Smooth muscle cell (in vitro differentiated cells): ENCODE results near the gene HTRA3. TPM values are rescaled to one million over a fixed set of nuclear protein-coding genes. Genes with fewer than 3 reads are reported as not detected.

Source experiments
- DNase-seq: peaks from one replicate; lab custom pipeline; 2025; ENCODE audit not compliant: unreplicated experiment; lab: John Stamatoyannopoulos, UW
- H2AFZ ChIP-seq: fragments of 200-600 bp; sonication (generic); 2 replicates; pipeline ENCODE4 v1.6.0; 2016; ENCODE audit warnings: antibody characterized with exemption, low read depth, mild to moderate bottlenecking
- H3F3A ChIP-seq: fragments of 200-600 bp; sonication (generic); 2 replicates; pipeline ENCODE4 v1.6.0; 2017; ENCODE audit warnings: antibody characterized with exemption, low read depth
- H3K27ac ChIP-seq: fragments of 200-600 bp; sonication (generic); 2 replicates; pipeline ENCODE4 v1.5.1; 2016; ENCODE audit warnings: low read depth, mild to moderate bottlenecking
- H3K27me3 ChIP-seq: fragments of 200-600 bp; sonication (generic); 2 replicates; pipeline ENCODE4 v1.6.1; 2016; ENCODE audit warnings: low read depth, mild to moderate bottlenecking
- H3K36me3 ChIP-seq: fragments of 200-600 bp; sonication (generic); 2 replicates; pipeline ENCODE4 v1.5.1; 2016; ENCODE audit warnings: low read depth
- H3K4me1 ChIP-seq: fragments of 200-600 bp; sonication (generic); 2 replicates; pipeline ENCODE4 v1.5.1; 2016; ENCODE audit warnings: low read depth
- H3K4me2 ChIP-seq: fragments of 200-600 bp; sonication (generic); 2 replicates; pipeline ENCODE4 v1.6.0; 2016; ENCODE audit warnings: mild to moderate bottlenecking
- H3K4me3 ChIP-seq: fragments of 200-600 bp; sonication (generic); 2 replicates; pipeline ENCODE4 v1.5.1; 2016; ENCODE audit warnings: mild to moderate bottlenecking
- H3K79me2 ChIP-seq: fragments of 200-600 bp; sonication (generic); 2 replicates; pipeline ENCODE4 v1.6.0; 2016; ENCODE audit warnings: low read depth, mild to moderate bottlenecking
- H3K9ac ChIP-seq: fragments of 200-600 bp; sonication (generic); 2 replicates; pipeline ENCODE4 v1.6.0; 2016; ENCODE audit warnings: low read depth
- H3K9me3 ChIP-seq: fragments of 200-600 bp; sonication (generic); replicated peaks from 2 replicates; pipeline ENCODE4 v1.5.1; 2016; ENCODE audit warnings: low read depth
- H4K20me1 ChIP-seq: fragments of 200-600 bp; sonication (generic); 2 replicates; pipeline ENCODE4 v1.6.0; 2016; ENCODE audit warnings: low read depth
- WGBS: methylation state at CpG from one replicate; pipeline ENCODE4 v1.1.7; 2016; ENCODE audit warnings: low lambda C conversion rate; 5-methylcytosine and 5-hydroxymethylcytosine counted together
- polyA plus RNA-seq: library from polyadenylated mRNA; unstranded; fragments of >200 nt; fragmentation: Nextera tagmentation; extraction: Ambion mirVana; gene quantifications from 2 replicates; pipeline ENCODE4 v1.2.1, GENCODE V29; 2016
- total RNA-seq: library from RNA; depleted of rRNA; stranded (reverse); fragments of >200 nt; gene quantifications from 2 replicates; pipeline ENCODE4 v1.2.3, GENCODE V29; 2014
- TF ChIP-seq, protein P1 (sequence below): fragments of 200-600 bp; sonication (generic); IDR thresholded peaks from 2 replicates; pipeline ENCODE4 v1.5.1; 2017; ENCODE audit warnings: borderline replicate concordance, mild to moderate bottlenecking, antibody characterized with exemption; ENCODE audit not compliant: insufficient read depth, poor library complexity, severe bottlenecking

HTRA3 gene
- total and polyA plus RNA-seq, 2 experiments from 2014 or later, result 77.7 to 227 TPM

DNA sequence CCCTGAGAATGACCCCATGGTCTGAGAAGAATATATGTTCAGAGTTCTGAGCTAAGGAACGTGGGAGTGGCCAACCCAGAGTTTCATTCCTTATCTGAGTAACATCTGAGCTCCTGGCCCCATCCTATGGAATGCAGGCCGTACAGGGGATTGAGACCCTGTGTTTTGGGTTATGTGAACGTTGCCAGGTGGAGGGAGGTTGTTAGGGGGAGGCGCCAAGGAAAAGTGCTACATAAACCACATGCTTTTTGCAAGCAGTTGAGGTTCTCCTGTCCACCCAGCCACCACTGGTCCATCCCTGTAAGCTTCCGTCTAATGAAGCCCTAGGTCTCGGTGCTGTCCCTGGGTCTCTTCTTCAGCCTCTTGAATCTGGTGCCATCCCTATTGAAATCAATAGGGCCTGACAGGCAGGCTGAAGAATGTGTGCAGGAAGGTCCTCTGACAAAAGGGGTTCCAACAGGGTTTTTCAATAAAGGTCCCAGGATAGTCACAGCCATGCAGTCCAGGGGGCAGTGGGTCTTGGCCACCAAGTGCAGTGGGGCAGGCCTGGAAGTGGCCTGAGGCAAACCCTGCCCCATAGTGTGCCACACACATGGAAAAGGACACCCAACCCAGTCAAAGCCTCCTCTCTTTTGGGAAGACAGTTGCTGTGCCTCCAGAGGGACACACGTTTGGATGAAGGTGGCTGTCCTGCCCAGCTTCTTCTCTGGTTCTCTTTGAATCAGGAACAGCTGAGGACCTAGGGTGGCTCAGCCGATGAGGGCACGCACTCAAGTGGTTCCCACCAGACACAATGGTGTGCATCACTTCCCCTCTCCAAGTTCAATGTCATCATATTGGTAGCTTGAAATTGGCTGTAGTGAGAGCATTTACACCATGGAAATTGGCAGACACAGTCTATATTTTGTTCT is 53.5 kb downstream of the HTRA3 start:
- no peaks in the 10 kb centered on the region for H3K36me3 ChIP-seq
- H3F3A ChIP-seq, result no peaks in the 10 kb centered on the region
- no peak overlapping the region for H3K4me3 ChIP-seq
- no peak overlapping the region for H2AFZ ChIP-seq
- no peak for DNase-seq
- no peak overlapping the region for H3K27ac ChIP-seq
- no peaks in the 10 kb centered on the region for H3K79me2 ChIP-seq
- no peak overlapping the region for H3K4me2 ChIP-seq
- no peaks in the 10 kb centered on the region for H3K9me3 ChIP-seq
- no peaks in the 10 kb centered on the region for H3K4me1 ChIP-seq
- H3K27me3 ChIP-seq, result no peaks in the 10 kb centered on the region
- no peaks in the 10 kb centered on the region for H4K20me1 ChIP-seq
- H3K9ac ChIP-seq, result no peak overlapping the region
- TF ChIP-seq, protein P1, sequence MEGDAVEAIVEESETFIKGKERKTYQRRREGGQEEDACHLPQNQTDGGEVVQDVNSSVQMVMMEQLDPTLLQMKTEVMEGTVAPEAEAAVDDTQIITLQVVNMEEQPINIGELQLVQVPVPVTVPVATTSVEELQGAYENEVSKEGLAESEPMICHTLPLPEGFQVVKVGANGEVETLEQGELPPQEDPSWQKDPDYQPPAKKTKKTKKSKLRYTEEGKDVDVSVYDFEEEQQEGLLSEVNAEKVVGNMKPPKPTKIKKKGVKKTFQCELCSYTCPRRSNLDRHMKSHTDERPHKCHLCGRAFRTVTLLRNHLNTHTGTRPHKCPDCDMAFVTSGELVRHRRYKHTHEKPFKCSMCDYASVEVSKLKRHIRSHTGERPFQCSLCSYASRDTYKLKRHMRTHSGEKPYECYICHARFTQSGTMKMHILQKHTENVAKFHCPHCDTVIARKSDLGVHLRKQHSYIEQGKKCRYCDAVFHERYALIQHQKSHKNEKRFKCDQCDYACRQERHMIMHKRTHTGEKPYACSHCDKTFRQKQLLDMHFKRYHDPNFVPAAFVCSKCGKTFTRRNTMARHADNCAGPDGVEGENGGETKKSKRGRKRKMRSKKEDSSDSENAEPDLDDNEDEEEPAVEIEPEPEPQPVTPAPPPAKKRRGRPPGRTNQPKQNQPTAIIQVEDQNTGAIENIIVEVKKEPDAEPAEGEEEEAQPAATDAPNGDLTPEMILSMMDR, result no peak
- WGBS, result 84% methylated on average over 9 of the region's 9 CpGs

DNA sequence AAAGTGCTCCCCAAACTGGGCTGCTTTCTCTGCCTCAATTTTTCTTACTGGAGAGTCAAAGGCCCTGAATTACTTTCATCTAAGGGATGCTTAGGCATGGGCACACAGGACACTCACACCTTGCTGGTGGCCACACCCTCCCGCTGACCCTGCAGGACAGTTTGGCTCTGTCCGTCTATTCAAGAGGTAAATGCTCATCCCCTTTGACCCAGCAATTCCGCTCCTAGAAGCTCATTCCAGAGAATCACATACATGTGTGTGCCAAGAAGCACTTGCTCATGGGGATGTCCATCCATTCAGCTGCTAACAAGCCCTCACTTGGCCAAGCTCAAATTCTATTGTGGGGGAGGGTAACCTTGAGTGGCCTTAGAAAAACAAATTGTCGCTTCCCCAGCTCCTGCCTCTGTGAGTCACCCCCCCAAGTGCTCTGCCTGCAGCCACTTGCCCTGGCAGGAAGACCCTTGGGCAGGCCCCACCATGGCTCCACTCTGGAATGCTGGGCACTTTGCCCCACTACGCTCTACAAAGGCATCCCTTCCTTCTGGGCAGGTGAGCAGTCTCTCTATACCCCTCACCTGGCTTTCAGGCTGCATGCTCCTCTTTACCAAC is 54.5 kb downstream of the HTRA3 start:
- H3K4me1 ChIP-seq, result no peaks in the 10 kb centered on the region
- no peak overlapping the region for H3K9ac ChIP-seq
- no peaks in the 10 kb centered on the region for H3F3A ChIP-seq
- DNase-seq, result no peak
- no peak overlapping the region for H3K27ac ChIP-seq
- no peak overlapping the region for H3K4me3 ChIP-seq
- no peaks in the 10 kb centered on the region for H4K20me1 ChIP-seq
- no peaks in the 10 kb centered on the region for H3K9me3 ChIP-seq
- TF ChIP-seq, protein P1, result no peak
- H3K27me3 ChIP-seq, result no peaks in the 10 kb centered on the region
- no peak overlapping the region for H2AFZ ChIP-seq
- no peaks in the 10 kb centered on the region for H3K79me2 ChIP-seq
- no peaks in the 10 kb centered on the region for H3K36me3 ChIP-seq
- WGBS, result 95% methylated on average over 5 of the region's 5 CpGs
- H3K4me2 ChIP-seq, result no peak overlapping the region

DNA sequence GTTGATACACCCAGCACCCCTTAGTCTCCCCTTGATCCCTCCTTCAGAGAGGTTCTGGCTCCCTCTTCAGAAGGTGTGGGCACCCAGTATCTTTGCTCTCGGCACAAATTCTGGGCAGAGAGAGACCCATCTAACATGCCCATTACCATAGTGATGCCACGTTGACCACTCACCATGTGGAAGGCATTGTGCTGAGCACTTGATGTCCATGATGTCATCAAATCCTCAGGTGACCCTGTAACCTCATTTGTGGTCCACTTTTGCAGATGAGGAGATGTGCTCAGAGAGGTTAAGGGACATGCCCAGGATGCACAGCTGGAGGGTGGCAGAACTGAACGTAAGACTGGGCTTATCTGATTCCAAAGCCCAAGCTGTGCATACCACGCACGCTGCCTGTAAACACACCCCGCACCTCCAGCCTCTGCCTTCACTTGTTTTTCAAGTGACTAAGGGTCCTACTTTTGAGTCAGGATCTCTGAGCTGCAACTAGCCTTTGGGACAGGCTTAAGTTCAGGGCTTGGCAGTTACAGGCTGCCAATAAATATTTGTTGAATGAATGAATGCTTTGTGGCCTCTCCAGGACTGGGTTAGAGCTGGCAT is 55.2 kb downstream of the HTRA3 start:
- H3K36me3 ChIP-seq, result no peaks in the 10 kb centered on the region
- no peaks in the 10 kb centered on the region for H3F3A ChIP-seq
- no peaks in the 10 kb centered on the region for H3K9me3 ChIP-seq
- no peak overlapping the region for H3K27ac ChIP-seq
- no peak overlapping the region for H3K4me3 ChIP-seq
- no peak overlapping the region for H3K4me2 ChIP-seq
- TF ChIP-seq, protein P1, result no peak
- no peaks in the 10 kb centered on the region for H3K27me3 ChIP-seq
- no peaks in the 10 kb centered on the region for H3K4me1 ChIP-seq
- no peak overlapping the region for H3K9ac ChIP-seq
- no peaks in the 10 kb centered on the region for H3K79me2 ChIP-seq
- no peak for DNase-seq
- H2AFZ ChIP-seq, result no peak overlapping the region
- H4K20me1 ChIP-seq, result no peaks in the 10 kb centered on the region
- WGBS, result 87% methylated on average over 6 of the region's 6 CpGs
